Measurements from ENCODE around the gene SLC6A19. TPM values are rescaled to one million over a fixed set of nuclear protein-coding genes. Genes with fewer than 3 reads are reported as not detected.

Gene SLC6A19
- total RNA-seq, 1 experiment from 2014 or later: 0.37 TPM

- in situ Hi-C loops (cut with HindIII; ENCODE audit: low sequenced_read_pairs): no loop called here
- no peak for DNase-seq (ENCODE audit: low spot score)
Measured at GRCh38 chr5:1177826-1178528, 23.4 kb upstream of the SLC6A19 start.

- DNase-seq (ENCODE audit: low spot score): no peak
- in situ Hi-C loops (cut with HindIII; ENCODE audit: low sequenced_read_pairs): no loop called here
Measured at GRCh38 chr5:1178529-1179382, 22.6 kb upstream of the SLC6A19 start.

GRCh38 chr5:1179383-1179715 lies 22.0 kb upstream of the SLC6A19 start:
- no peak for DNase-seq (ENCODE audit: low spot score)
- in situ Hi-C loops (cut with HindIII; ENCODE audit: low sequenced_read_pairs): no loop called here

GRCh38 chr5:1180096-1180495 lies 21.3 kb upstream of the SLC6A19 start:
- in situ Hi-C loops (cut with HindIII; ENCODE audit: low sequenced_read_pairs): no loop called here
- no peak for DNase-seq (ENCODE audit: low spot score)

- DNase-seq (ENCODE audit: low spot score): no peak
- in situ Hi-C loops (cut with HindIII; ENCODE audit: low sequenced_read_pairs): no loop called here
Measured at GRCh38 chr5:1180841-1181271, 20.5 kb upstream of the SLC6A19 start.

- no peak for DNase-seq (ENCODE audit: low spot score)
- in situ Hi-C loops (cut with HindIII; ENCODE audit: low sequenced_read_pairs): no loop called here
Measured at GRCh38 chr5:1181451-1182359, 19.7 kb upstream of the SLC6A19 start.

GRCh38 chr5:1182360-1182632 lies 19.1 kb upstream of the SLC6A19 start:
- in situ Hi-C loops (cut with HindIII; ENCODE audit: low sequenced_read_pairs): no loop called here
- DNase-seq (ENCODE audit: low spot score): no peak

GRCh38 chr5:1182633-1183423 lies 18.6 kb upstream of the SLC6A19 start:
- no peak for DNase-seq (ENCODE audit: low spot score)
- in situ Hi-C loops (cut with HindIII; ENCODE audit: low sequenced_read_pairs): no loop called here

- in situ Hi-C loops (cut with HindIII; ENCODE audit: low sequenced_read_pairs): no loop called here
Measured at GRCh38 chr5:1183424-1184162, 17.8 kb upstream of the SLC6A19 start.

GRCh38 chr5:1184163-1184470 lies 17.3 kb upstream of the SLC6A19 start:
- DNase-seq (ENCODE audit: low spot score): no peak
- in situ Hi-C loops (cut with HindIII; ENCODE audit: low sequenced_read_pairs): no loop called here

More at GRCh38 chr5:1183424-1184162, 17.8 kb upstream of the SLC6A19 start:
- DNase-seq (ENCODE audit: low spot score): no peak

- in situ Hi-C loops (cut with HindIII; ENCODE audit: low sequenced_read_pairs): no loop called here
- no peak for DNase-seq (ENCODE audit: low spot score)
Measured at GRCh38 chr5:1184481-1184880, 16.9 kb upstream of the SLC6A19 start.

GRCh38 chr5:1185038-1185627 lies 16.3 kb upstream of the SLC6A19 start:
- no peak for DNase-seq (ENCODE audit: low spot score)
- in situ Hi-C loops (cut with HindIII; ENCODE audit: low sequenced_read_pairs): no loop called here

GRCh38 chr5:1185629-1186350 lies 15.6 kb upstream of the SLC6A19 start:
- in situ Hi-C loops (cut with HindIII; ENCODE audit: low sequenced_read_pairs): no loop called here
- DNase-seq (ENCODE audit: low spot score): no peak

- in situ Hi-C loops (cut with HindIII; ENCODE audit: low sequenced_read_pairs): no loop called here
- DNase-seq (ENCODE audit: low spot score): no peak
Measured at GRCh38 chr5:1186351-1187233, 14.8 kb upstream of the SLC6A19 start.

- DNase-seq (ENCODE audit: low spot score): no peak
- in situ Hi-C loops (cut with HindIII; ENCODE audit: low sequenced_read_pairs): no loop called here
Measured at GRCh38 chr5:1187234-1187949, 14.0 kb upstream of the SLC6A19 start.

GRCh38 chr5:1187950-1188334 lies 13.5 kb upstream of the SLC6A19 start:
- no peak for DNase-seq (ENCODE audit: low spot score)
- in situ Hi-C loops (cut with HindIII; ENCODE audit: low sequenced_read_pairs): no loop called here

Data from G401 (cell line).